Natural killer cell (primary cell): ENCODE results near the gene SMIM45.

Source experiments
- ATAC-seq, 3 donors: fragments of 150-1000 bp in 2 of 3; fragments of 200-7000 bp in 1 of 3; cut with Tn5 transposase; 1 replicate in 1 of 3; 2 replicates in 2 of 3; pipeline ENCODE4 v1.10.0; 2021; ENCODE audit warnings: mild to moderate bottlenecking in 2 of 3, moderate library complexity in 2 of 3
- DNase-seq, 2 donors: peaks; one replicate each; pipeline versions ENCODE4 v3.0.0 to v3.0.0-alpha.2; 2013 to 2021; ENCODE audit warnings: mixed read lengths in 1 of 2
- H3K27ac ChIP-seq: one replicate; pipeline ENCODE4 v1.5.1; 2013; ENCODE audit warnings: mild to moderate bottlenecking, low read length
- H3K27me3 ChIP-seq: one replicate; pipeline ENCODE4 v1.6.1; 2013; ENCODE audit warnings: low read length; ENCODE audit not compliant: control insufficient read depth, insufficient read depth
- H3K36me3 ChIP-seq: one replicate; pipeline ENCODE4 v1.6.1; 2013; ENCODE audit warnings: low read length; ENCODE audit not compliant: control insufficient read depth, insufficient read depth
- H3K4me1 ChIP-seq: one replicate; pipeline ENCODE4 v1.6.1; 2013; ENCODE audit warnings: low read length; ENCODE audit not compliant: control insufficient read depth, insufficient read depth
- H3K4me3 ChIP-seq: one replicate; pipeline ENCODE4 v1.5.1; 2013; ENCODE audit warnings: low read length
- H3K9me3 ChIP-seq: one replicate; pipeline ENCODE4 v1.6.1; 2013; ENCODE audit warnings: low read length; ENCODE audit not compliant: control insufficient read depth, insufficient read depth
- H3K27ac Mint-ChIP-seq, 2 donors: one replicate each; pipeline ENCODE4 v1.8.0; 2022; ENCODE audit warnings: mild to moderate bottlenecking in 2 of 2, mixed read lengths in 2 of 2, moderate library complexity in 1 of 2
- H3K27me3 Mint-ChIP-seq, 2 donors: one replicate each; pipeline ENCODE4 v1.8.0; 2022; ENCODE audit warnings: low read depth in 2 of 2, mixed read lengths in 2 of 2
- H3K36me3 Mint-ChIP-seq: one replicate; pipeline ENCODE4 v1.8.0; 2022; ENCODE audit warnings: mixed read lengths
- H3K4me1 Mint-ChIP-seq, 2 donors: one replicate each; pipeline ENCODE4 v1.8.0; 2022; ENCODE audit warnings: mixed read lengths in 2 of 2
- H3K4me3 Mint-ChIP-seq: one replicate; pipeline ENCODE4 v1.8.0; 2022; ENCODE audit warnings: mild to moderate bottlenecking, moderate library complexity, mixed read lengths
- H3K9me3 Mint-ChIP-seq, 2 donors: one replicate each; pipeline ENCODE4 v1.8.0; 2022; ENCODE audit warnings: mixed read lengths in 2 of 2
- WGBS: methylation state at CpG from one replicate; pipeline ENCODE4 v1.1.7; 2013; ENCODE audit warnings: missing lambda C conversion rate; ENCODE audit not compliant: insufficient coverage; 5-methylcytosine and 5-hydroxymethylcytosine counted together
- intact Hi-C: fragments of 100-400 bp; cut with micrococcal nuclease; formaldehyde crosslinking; loops from one replicate; pipeline ENCODE4 v1.14.2; 2022
- TF ChIP-seq, protein P1 (sequence below): fragments of 200-600 bp; IDR thresholded peaks from one replicate; pipeline ENCODE4 v1.8.0; 2022; ENCODE audit warnings: antibody characterized with exemption

Gene SMIM45

DNA sequence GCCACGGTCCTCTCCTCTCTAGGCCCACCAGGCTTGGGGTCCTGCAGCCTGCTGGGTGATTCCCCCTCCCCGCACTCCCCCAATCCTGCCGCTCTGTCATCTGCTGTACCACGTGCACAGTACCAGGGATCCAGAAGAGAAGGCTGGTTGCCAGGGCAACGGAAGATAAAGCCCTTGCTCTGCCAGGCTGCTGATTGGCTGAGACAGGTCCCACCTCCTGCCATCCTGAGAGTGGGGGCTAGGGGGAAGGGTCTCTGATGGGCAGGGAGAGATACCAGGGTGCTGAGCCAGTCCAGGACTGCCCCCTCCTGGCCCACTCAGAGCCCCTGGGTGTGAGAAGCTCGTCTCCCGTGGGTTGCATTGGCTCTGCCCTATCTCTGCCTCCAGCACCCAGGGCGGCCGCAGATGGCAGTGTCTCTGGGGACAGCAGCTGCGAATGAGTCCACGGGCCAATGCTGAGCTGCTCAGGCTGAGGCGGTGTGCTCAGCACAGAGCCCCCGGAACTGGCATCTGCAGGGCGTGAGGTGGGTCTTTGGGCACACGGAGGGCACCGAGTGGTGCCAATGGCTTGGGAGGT lies at the start of gene SMIM45:
Gene SMIM45, plus strand, starts transcription at position 253 of the 577 bp plus-strand sequence.
- H3K4me1 ChIP-seq, result peaks cover 5% of the 10 kb centered on the region
- H3K4me3 ChIP-seq, result no peak within 1 kb of the TSS
- 80% methylated on average over 16 of the region's 16 CpGs for WGBS
- DNase-seq, result no peak
- Mint-ChIP-seq H3K4me1 (peaks cover 0 to 2% of the 10 kb centered on the region in 2 donors), H3K9me3 (no peaks in the 10 kb centered on the region), H3K27me3 (no peaks in the 10 kb centered on the region), H3K27ac (no peak within 1 kb of the TSS), H3K4me3 (no peak within 1 kb of the TSS), H3K36me3 (no peaks in the 10 kb centered on the region)
- H3K9me3 ChIP-seq, result no peaks in the 10 kb centered on the region
- no peak for ATAC-seq
- TF ChIP-seq, protein P1, sequence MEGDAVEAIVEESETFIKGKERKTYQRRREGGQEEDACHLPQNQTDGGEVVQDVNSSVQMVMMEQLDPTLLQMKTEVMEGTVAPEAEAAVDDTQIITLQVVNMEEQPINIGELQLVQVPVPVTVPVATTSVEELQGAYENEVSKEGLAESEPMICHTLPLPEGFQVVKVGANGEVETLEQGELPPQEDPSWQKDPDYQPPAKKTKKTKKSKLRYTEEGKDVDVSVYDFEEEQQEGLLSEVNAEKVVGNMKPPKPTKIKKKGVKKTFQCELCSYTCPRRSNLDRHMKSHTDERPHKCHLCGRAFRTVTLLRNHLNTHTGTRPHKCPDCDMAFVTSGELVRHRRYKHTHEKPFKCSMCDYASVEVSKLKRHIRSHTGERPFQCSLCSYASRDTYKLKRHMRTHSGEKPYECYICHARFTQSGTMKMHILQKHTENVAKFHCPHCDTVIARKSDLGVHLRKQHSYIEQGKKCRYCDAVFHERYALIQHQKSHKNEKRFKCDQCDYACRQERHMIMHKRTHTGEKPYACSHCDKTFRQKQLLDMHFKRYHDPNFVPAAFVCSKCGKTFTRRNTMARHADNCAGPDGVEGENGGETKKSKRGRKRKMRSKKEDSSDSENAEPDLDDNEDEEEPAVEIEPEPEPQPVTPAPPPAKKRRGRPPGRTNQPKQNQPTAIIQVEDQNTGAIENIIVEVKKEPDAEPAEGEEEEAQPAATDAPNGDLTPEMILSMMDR, result no peak
- no peaks in the 10 kb centered on the region for H3K27me3 ChIP-seq
- no peaks in the 10 kb centered on the region for H3K36me3 ChIP-seq
- intact Hi-C loops, result no loop called here
- no peak within 1 kb of the TSS for H3K27ac ChIP-seq

DNA sequence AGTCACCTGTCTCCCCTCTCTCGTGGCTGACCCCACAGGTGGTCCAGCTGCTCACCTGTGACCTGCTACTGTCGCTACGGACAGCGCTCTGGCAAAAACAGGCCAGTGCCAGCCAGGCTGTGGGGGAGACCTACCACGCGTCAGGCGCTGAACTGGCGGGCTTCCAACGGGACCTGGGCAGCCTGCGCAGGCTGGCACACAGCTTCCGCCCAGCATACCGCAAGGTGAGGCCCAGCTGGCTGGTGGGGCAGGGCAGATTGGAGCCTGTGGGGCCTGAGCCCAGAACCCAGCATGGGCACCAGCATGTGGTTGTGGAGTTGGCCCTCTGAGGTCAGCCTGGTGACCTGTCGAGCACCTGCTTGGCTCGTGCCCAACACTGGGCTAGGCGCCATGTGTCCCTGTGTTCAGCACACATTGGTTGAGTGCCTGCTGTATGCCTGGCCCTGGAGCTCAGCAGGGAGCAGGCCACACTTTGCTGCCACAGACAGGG lies 49.0 kb upstream of the SMIM45 start:
- H3K27me3 ChIP-seq, result no peaks in the 10 kb centered on the region
- H3K4me1 ChIP-seq, result peaks cover 5% of the 10 kb centered on the region
- no peaks in the 10 kb centered on the region for H3K36me3 Mint-ChIP-seq
- WGBS, result 95% methylated on average over 15 of the region's 15 CpGs
- intact Hi-C loops, result no loop called here
- TF ChIP-seq, protein P1, result no peak
- DNase-seq, result no peak
- H3K27ac Mint-ChIP-seq, result no peak overlapping the region
- H3K27ac ChIP-seq, result no peak overlapping the region
- H3K27me3 Mint-ChIP-seq, result no peaks in the 10 kb centered on the region
- peaks cover 48% of the 10 kb centered on the region for H3K36me3 ChIP-seq
- no peaks in the 10 kb centered on the region for H3K9me3 ChIP-seq
- H3K4me1 Mint-ChIP-seq, result peaks cover 0 to 7% of the 10 kb centered on the region in 2 donors
- H3K4me3 ChIP-seq, result no peak overlapping the region
- no peak for ATAC-seq
- no peak overlapping the region for H3K4me3 Mint-ChIP-seq
- no peaks in the 10 kb centered on the region for H3K9me3 Mint-ChIP-seq

DNA sequence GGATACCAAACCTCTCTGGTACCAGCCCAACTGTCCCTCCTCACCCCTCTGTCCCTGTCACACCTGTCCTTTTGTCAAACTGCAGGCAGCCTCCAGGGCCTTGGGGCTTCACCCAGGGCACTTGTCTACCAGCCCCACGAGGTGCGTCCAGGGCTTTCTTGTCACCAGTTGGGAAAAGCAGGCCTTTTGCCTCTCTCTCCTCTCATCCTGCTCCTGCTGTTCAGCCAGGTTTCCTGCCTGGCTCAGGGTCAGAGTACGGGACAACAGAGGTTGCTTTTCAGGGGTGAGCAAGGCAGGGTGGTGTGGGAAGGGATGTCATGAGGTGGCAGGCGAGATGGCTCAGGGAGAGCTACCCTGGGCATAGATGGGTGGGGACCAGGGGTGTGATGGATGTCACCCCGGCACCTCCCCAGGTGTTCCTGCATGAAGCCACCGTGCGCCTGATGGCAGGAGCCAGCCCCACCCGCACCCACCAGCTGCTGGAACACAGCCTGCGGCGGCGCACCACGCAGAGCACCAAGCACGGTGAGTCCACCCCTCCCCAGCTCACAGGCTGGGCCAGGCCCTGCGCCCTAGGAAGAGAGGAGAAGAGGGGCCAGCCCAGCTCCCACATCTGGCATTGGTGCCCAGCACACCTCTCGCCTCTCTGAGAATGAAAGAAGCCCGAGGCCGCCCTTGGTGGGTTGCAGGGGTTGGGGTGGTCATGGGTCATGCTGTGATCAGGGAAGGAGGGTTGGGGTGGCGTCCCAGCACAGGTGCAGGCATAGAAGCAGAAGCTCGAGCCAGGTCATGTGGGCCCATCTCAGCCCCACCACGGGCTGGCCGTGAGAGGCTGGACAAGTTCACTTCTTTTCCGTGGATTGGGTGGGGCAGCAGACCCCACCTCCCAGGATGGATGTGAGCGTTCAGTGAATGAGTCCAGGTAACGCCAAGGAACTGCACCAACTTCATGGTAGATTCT lies 47.2 kb upstream of the SMIM45 start:
- H3K9me3 ChIP-seq, result no peaks in the 10 kb centered on the region
- peaks cover 22% of the 10 kb centered on the region for H3K4me1 ChIP-seq
- no peak for DNase-seq
- peaks cover 34% of the 10 kb centered on the region for H3K36me3 ChIP-seq
- Mint-ChIP-seq H3K27ac (no peak overlapping the region), H3K4me3 (no peak overlapping the region), H3K27me3 (peaks cover 0 to 3% of the 10 kb centered on the region in 2 donors), H3K4me1 (peaks cover 12 to 25% of the 10 kb centered on the region in 2 donors), H3K36me3 (no peaks in the 10 kb centered on the region), H3K9me3 (no peaks in the 10 kb centered on the region)
- no peak for ATAC-seq
- H3K27me3 ChIP-seq, result peaks cover 2% of the 10 kb centered on the region
- 96% methylated on average over 24 of the region's 24 CpGs for WGBS
- no peak overlapping the region for H3K27ac ChIP-seq
- H3K4me3 ChIP-seq, result no peak overlapping the region
- intact Hi-C loops, result no loop called here
- TF ChIP-seq, protein P1, result no peak
